Small intestine (tissue), 7 donors: ENCODE results near the gene PDX1. TPM values are rescaled to one million over a fixed set of nuclear protein-coding genes. Genes with fewer than 3 reads are reported as not detected.
A peak's percentile ranks its signal among the peaks of the same experiment; 100 is the strongest.

Experiments used
- DNase-seq, 2 donors: peaks; one replicate each; pipeline versions ENCODE4 v3.0.0 to v3.0.0-alpha.2; 2013
- FAIRE-seq: peaks from 2 replicates; lab custom pipeline; 2012; peaks lifted over from hg19 to GRCh38; lab: Jason Lieb, UNC
- H3K27ac ChIP-seq, 3 donors: one replicate each; pipeline ENCODE4 v1.5.1; 2013; ENCODE audit warnings: low read length in 2 of 3, mild to moderate bottlenecking in 2 of 3, control low read depth in 1 of 3, inconsistent platforms in 1 of 3, low read depth in 1 of 3, moderate library complexity in 1 of 3
- H3K27me3 ChIP-seq, 3 donors: one replicate each; pipeline ENCODE4 v1.6.1; 2013; ENCODE audit warnings: low read length in 3 of 3, inconsistent platforms in 1 of 3; ENCODE audit not compliant: control insufficient read depth in 3 of 3, insufficient read depth in 3 of 3
- H3K36me3 ChIP-seq, 3 donors: one replicate each; pipeline ENCODE4 v1.6.1; 2013; ENCODE audit warnings: low read length in 3 of 3, inconsistent platforms in 1 of 3, low read depth in 1 of 3, mild to moderate bottlenecking in 1 of 3, moderate library complexity in 1 of 3; ENCODE audit not compliant: control insufficient read depth in 3 of 3, insufficient read depth in 2 of 3
- H3K4me1 ChIP-seq, 3 donors: one replicate each; pipeline ENCODE4 v1.6.1; 2013; ENCODE audit warnings: low read length in 2 of 3, inconsistent platforms in 1 of 3, low read depth in 1 of 3, mild to moderate bottlenecking in 1 of 3, moderate library complexity in 1 of 3; ENCODE audit not compliant: control insufficient read depth in 3 of 3, insufficient read depth in 2 of 3
- H3K4me3 ChIP-seq, 3 donors: one replicate each; pipeline ENCODE4 v1.5.1; 2013; ENCODE audit warnings: low read length in 3 of 3, control low read depth in 1 of 3, inconsistent platforms in 1 of 3, low read depth in 1 of 3, mild to moderate bottlenecking in 1 of 3, moderate library complexity in 1 of 3
- H3K9me3 ChIP-seq, 2 donors: one replicate each; pipeline ENCODE4 v1.6.1; 2013; ENCODE audit warnings: low read depth in 1 of 2, low read length in 1 of 2; ENCODE audit not compliant: control insufficient read depth in 2 of 2, insufficient read depth in 1 of 2
- WGBS, 3 donors: extraction: QIAGEN DNeasy Blood & Tissue Kit; methylation state at CpG; one replicate each; pipeline ENCODE4 v1.1.7; 2013; 5-methylcytosine and 5-hydroxymethylcytosine counted together
- polyA plus RNA-seq, 4 donors: library from polyadenylated mRNA; stranded (reverse) in 3 of 4; unstranded in 1 of 4; fragments of 200-250 nt in 3 of 4; fragments of 120-200 nt in 1 of 4; gene quantifications; one replicate each; pipeline versions ENCODE4 v1.2.1 to v1.2.3, GENCODE V29; 2013
- donor health status: healthy with polysubstance abuse.
- donor health status: control.
- donor health status: control.
- donor health status: Bipolar disorder and iron deficiency.
- donor health status: healthy.

The PDX1 gene
- polyA plus RNA-seq, 4 donors = 1.7 to 47.6 (median 31.3) TPM

DNA sequence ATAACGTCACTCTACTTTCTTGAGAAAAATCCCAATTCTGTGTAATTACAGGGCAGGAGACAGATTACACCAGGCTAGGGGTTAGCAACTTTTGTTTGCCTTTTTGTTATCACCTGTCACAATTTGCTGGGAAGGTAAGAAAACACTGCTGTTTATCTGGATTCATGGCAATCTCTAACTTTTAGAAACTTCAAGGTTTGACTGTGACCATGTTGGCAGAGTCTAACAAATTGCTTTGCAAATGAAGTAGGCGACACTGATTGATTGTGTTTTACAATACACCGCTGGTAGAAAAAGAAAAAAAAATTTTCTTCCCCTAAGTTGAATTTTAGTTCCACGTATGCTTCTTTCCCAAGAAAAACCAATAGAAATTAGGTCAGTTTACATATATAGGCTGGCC is 10.4 kb upstream of the PDX1 start:
- WGBS, 3 donors = 36 to 42% (median 37%) methylated on average over 4 of the region's 4 CpGs
- Histone ChIP-seq H3K4me3 (no peak overlapping the region), H3K27ac (no peak overlapping the region), H3K9me3 (no peaks in the 10 kb centered on the region), H3K27me3 (peaks cover 0 to 3% (median 0%) of the 10 kb centered on the region in 3 donors), H3K4me1 (peaks cover 0 to 54% (median 12%) of the 10 kb centered on the region in 3 donors), H3K36me3 (no peaks in the 10 kb centered on the region)
- DNase-seq (no peak), FAIRE-seq (no peak)

DNA sequence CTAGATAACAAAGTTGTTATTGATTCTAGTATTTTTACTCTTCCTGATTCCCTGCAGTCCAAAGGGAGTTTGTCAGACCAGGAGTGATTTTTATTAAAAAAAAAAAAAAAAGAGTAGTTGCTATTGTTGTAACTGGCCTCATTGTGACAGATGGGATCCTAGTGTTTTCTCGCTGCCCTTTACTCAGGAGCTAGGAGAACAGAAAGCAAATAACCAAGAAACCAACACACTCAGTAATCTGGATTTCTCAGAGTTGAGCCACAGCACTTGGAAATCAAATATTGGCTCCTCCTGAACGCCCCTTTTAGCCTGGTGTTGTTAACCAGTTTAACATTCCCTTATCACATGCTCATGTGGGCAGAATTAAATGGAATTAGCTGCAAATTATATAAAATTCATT is 8.3 kb upstream of the PDX1 start:
- peaks cover 0 to 51% (median 7%) of the 10 kb centered on the region in 3 donors for H3K4me1 ChIP-seq
- WGBS, 3 donors = 10 to 33% (median 11%) methylated on average over 2 of the region's 2 CpGs
- no peak overlapping the region for H3K4me3 ChIP-seq
- H3K27ac ChIP-seq = peak overlapping the region in 1 of 3 donors; percentile 66
- peak in 1 of 2 donors; percentile 54 for DNase-seq
- no peaks in the 10 kb centered on the region for H3K9me3 ChIP-seq
- H3K36me3 ChIP-seq = no peaks in the 10 kb centered on the region
- no peak for FAIRE-seq
- peaks cover 0 to 9% (median 7%) of the 10 kb centered on the region in 3 donors for H3K27me3 ChIP-seq

DNA sequence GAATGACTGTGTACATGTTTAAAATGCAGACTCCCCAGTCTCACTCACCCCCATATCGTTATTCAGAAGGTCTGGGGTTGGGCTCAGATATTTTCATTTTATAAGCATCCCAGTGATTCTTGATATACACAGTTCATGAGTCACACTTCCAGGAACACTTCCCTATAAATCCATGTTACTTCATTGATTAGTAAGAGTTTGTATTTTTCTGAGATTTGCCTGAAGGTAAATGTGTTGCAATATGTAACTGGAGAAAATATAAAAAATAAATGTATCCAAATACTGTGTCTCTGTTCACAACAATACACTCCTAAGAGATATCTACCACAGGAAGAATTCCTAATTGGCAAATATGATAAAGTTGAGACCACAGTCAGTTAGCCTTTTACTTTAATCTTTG is 6.6 kb upstream of the PDX1 start:
- no peaks in the 10 kb centered on the region for H3K36me3 ChIP-seq
- no peak for FAIRE-seq
- WGBS, 3 donors = 13 to 57% (median 50%) methylated on average over 1 of the region's 1 CpG
- peaks cover 0 to 19% (median 17%) of the 10 kb centered on the region in 3 donors for H3K27me3 ChIP-seq
- peaks cover 0 to 41% (median 4%) of the 10 kb centered on the region in 3 donors for H3K4me1 ChIP-seq
- H3K9me3 ChIP-seq = no peaks in the 10 kb centered on the region
- no peak overlapping the region for H3K4me3 ChIP-seq
- no peak for DNase-seq
- no peak overlapping the region for H3K27ac ChIP-seq

DNA sequence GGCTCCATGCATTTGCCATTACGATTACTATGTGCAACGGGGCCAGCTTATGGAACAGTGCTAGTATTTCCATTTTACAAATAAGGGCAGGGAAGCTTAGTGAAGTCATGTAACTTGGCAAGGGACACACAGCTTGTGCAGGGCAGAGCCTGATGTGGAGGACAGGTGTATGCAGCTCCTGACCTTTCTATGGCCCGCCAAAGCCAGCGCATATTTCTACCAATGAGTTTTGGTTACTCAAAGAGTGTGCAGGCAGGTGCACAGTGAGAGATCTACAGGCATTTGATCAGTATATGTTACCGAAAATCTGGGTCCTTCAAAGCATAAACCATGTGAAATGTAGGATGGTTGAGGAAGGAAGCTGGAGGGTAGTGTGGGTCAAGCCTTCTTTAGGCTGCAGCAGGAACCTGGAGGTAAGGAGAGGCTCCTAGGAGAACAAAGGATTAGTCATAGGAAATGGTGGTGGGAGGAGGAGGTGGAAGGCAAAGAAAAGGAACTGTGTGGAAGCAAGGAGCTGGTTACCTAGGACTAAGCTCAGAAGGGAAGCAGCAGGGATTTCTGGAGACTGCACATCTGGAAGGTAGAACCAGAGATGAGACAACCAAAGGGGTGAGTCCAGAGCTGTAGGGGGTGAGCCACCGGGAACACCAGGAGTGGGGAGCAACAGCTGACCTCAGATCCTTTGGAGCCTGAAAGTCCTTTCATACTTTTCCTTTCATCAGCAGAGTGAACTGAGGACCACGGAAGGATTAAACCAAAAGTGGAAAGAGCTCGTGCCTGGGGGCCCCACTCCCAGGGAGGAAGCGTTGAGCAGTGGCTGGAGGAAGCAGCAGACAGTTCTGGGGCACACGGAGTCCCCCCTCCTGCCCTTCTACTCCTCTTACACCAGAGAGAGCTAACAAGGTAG is 4.2 kb upstream of the PDX1 start:
- peaks cover 0 to 39% (median 2%) of the 10 kb centered on the region in 3 donors for H3K4me1 ChIP-seq
- DNase-seq = no peak
- peaks cover 0 to 32% (median 26%) of the 10 kb centered on the region in 3 donors for H3K27me3 ChIP-seq

DNA sequence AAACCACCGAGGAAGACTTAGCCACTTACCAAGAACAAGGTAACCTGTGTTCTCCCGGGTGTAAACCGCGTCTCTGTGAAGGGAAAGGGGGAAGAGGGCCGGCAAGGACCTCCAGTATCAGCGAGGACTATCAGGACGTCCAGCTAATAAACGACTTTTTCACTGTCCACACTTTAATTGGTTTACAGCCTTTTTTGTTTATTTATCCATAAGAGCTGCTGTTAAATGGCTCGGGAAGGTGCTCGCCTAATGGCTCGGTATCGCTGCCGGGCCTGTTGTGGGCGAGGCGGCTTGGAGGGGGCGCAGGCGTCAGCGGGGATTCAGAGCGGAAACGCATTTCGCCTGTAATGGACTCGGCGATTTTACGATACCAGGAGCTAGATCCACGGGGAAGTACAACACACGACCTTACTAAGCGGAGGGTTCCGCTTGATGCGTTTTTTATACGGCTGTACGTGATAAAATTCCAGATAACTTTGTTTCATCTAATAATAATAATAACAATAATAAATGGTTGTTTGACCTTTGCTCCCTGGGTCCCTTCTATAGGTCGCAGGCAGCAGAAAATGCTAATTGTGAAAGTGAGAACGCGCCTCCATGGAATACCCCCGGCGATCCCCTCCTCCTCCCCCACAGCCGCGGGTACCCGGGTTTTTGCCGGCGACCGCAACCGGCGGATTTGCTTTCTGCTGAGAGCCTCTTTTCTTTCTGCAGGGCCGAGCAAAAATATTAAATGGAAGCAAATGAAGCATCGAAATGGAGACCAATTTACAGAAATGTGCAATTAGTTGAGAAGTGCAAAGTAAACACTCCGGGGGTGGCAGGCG is 2.5 kb upstream of the PDX1 start:
- peaks cover 0 to 50% (median 37%) of the 10 kb centered on the region in 3 donors for H3K27me3 ChIP-seq
- no peak for FAIRE-seq
- 1 to 6% (median 3%) methylated on average over 48 of the region's 48 CpGs for WGBS, 3 donors
- peak overlapping the region in 2 of 3 donors; percentile 36 to 45 for H3K4me3 ChIP-seq
- H3K4me1 ChIP-seq = peaks cover 0 to 26% (median 0%) of the 10 kb centered on the region in 3 donors
- DNase-seq = peak; percentile 67 to 76
- no peaks in the 10 kb centered on the region for H3K9me3 ChIP-seq
- H3K36me3 ChIP-seq = peaks cover 0 to 11% (median 0%) of the 10 kb centered on the region in 3 donors
- peak overlapping the region; percentile 66 to 70 (median 69) for H3K27ac ChIP-seq

More for the DNA sequence above, 4.2 kb upstream of the PDX1 start:
- Histone ChIP-seq H3K27ac (peak overlapping the region in 1 of 3 donors; percentile 11), H3K36me3 (no peaks in the 10 kb centered on the region), H3K9me3 (no peaks in the 10 kb centered on the region), H3K4me3 (no peak overlapping the region)
- FAIRE-seq = no peak
- WGBS, 3 donors = 55 to 59% (median 56%) methylated on average over 10 of the region's 10 CpGs

DNA sequence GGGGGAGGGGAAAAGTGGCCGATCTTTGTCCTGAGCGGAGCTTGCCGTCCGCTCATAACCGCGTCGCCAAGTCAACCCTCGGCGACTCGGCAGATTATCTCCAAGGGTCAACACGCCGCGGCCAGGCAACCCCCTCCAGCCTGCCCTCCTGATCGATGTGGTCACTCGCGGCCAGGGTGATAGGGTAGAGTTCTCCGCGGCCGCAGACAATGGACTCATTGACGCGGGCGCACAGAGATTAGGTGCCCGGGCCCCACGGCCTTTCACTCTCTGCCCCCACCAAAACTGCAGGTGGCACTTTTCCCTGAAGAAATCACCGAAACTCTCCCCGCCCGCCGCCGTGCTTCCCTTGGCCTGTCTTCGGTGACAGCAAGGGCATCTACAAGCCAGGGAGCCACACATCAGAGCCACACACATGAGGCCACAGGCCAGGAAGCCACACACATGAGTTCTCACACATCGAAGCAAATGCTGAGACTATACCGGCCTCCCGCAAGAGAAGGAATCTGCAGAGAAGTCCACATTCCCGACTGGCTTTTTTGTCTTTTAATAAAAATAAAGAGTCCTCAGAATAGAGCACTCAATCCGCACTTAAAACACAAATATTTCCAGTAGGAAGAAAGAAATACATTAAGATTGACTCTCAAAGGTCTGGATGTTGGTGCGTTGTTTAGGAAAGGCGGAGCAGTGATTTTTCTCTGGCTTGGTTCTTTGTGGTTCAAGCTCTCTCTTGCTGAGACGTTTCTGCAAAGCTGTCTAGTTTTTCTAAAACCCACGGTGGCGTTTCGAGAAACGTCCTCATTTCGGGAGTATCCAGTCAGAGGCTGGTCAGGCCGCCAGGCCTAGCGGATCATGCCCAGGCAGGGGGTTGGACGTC is 1.5 kb upstream of the PDX1 start:
- Histone ChIP-seq H3K9me3 (no peaks in the 10 kb centered on the region), H3K27ac (peak overlapping the region; percentile 66 to 70 (median 69)), H3K4me3 (peak overlapping the region in 2 of 3 donors; percentile 36 to 45), H3K27me3 (peaks cover 0 to 57% (median 40%) of the 10 kb centered on the region in 3 donors), H3K36me3 (peaks cover 0 to 20% (median 0%) of the 10 kb centered on the region in 3 donors), H3K4me1 (peaks cover 0 to 26% (median 0%) of the 10 kb centered on the region in 3 donors)
- DNase-seq (peak; percentile 56 to 66), FAIRE-seq (no peak)
- WGBS, 3 donors = 7 to 14% (median 10%) methylated on average over 46 of the region's 46 CpGs

DNA sequence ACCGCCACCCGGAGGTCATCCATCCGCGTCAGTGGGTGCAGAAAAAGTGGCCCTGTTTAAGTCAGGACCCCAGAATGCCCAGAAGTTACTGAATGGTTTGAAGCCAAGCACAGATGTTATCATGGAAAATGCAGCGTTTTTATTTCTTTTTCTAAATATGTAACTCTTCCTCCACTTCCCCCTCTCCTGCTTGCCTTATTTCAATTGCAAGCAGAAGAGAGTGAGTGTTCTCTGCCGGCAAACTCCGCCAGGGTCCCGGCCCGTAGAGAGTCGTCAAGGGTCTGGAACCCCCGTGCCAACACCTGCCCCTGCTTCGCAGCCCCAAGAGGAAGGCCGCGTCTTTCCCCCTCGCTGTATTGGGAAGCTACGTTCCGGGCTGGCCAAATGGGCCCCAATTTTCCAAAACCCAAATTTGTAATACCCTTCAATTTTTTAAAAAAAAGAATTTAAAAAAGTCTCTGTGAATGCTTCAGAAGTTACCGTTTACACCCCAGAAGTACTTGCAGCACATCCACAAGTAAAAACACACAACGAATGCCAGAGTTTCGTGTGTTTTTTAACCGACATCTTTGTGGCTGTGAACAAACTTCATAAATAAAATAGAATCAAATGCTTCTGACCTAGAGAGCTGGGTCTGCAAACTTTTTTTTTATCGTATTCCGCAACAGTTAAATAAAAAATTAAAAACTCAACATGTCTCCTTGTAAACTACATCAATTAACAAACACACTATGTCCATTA is 712 bp upstream of the PDX1 start:
- no peak for DNase-seq
- FAIRE-seq = no peak
- H3K27me3 ChIP-seq = peaks cover 0 to 61% (median 42%) of the 10 kb centered on the region in 3 donors
- H3K36me3 ChIP-seq = peaks cover 0 to 24% (median 0%) of the 10 kb centered on the region in 3 donors
- peak overlapping the region in 1 of 3 donors; percentile 85 for H3K27ac ChIP-seq
- WGBS, 3 donors = 28 to 33% (median 32%) methylated on average over 23 of the region's 23 CpGs
- peaks cover 0 to 26% (median 0%) of the 10 kb centered on the region in 3 donors for H3K4me1 ChIP-seq
- H3K4me3 ChIP-seq = no peak overlapping the region
- H3K9me3 ChIP-seq = no peaks in the 10 kb centered on the region
